LoVo (cell line): ENCODE measurements around the gene BLM.
"Not testable (repeated sequence)": the region's sequence is repeated elsewhere in the genome, so short reads cannot be mapped to it uniquely, and the experiment has no call there.

Experiments used
- DNase-seq: peaks from one replicate; pipeline ENCODE4 v3.0.0-alpha.2; 2016; ENCODE audit warnings: low spot score

The BLM gene

GRCh38 chr15:90822204-90822955, 105.2 kb downstream of the BLM start:
- DNase-seq = no peak

- DNase-seq = peak; percentile 10
Measured at GRCh38 chr15:90823455-90823974, 106.4 kb downstream of the BLM start.

- DNase-seq = not testable (repeated sequence)
Measured at GRCh38 chr15:90825115-90825899, 108.2 kb downstream of the BLM start.

GRCh38 chr15:90826206-90826885, 109.2 kb downstream of the BLM start:
- not testable (repeated sequence) for DNase-seq

- no peak for DNase-seq
Measured at GRCh38 chr15:90826886-90827435, 109.8 kb downstream of the BLM start.

GRCh38 chr15:90828111-90828510, 111.0 kb downstream of the BLM start:
- no peak for DNase-seq

- no peak for DNase-seq
Measured at GRCh38 chr15:90829126-90829525, 112.0 kb downstream of the BLM start.

- DNase-seq = no peak
Measured at GRCh38 chr15:90829942-90830440, 112.8 kb downstream of the BLM start.

GRCh38 chr15:90834626-90835025, 117.5 kb downstream of the BLM start:
- no peak for DNase-seq

GRCh38 chr15:90836296-90836871, 119.2 kb downstream of the BLM start:
- DNase-seq = peak; percentile 31

- DNase-seq = no peak
Measured at GRCh38 chr15:90837094-90837493, 119.9 kb downstream of the BLM start.

GRCh38 chr15:90838139-90838538, 121.0 kb downstream of the BLM start:
- DNase-seq = no peak

- no peak for DNase-seq
Measured at GRCh38 chr15:90838544-90838943, 121.4 kb downstream of the BLM start.

- no peak for DNase-seq
Measured at GRCh38 chr15:90839187-90840071, 122.3 kb downstream of the BLM start.

- no peak for DNase-seq
Measured at GRCh38 chr15:90840157-90840855, 123.2 kb downstream of the BLM start.

- no peak for DNase-seq
Measured at GRCh38 chr15:90840954-90841353, 123.8 kb downstream of the BLM start.

- no peak for DNase-seq
Measured at GRCh38 chr15:90844696-90845095, 127.5 kb downstream of the BLM start.

GRCh38 chr15:90845201-90845949, 128.2 kb downstream of the BLM start:
- peak; percentile 47 for DNase-seq

- not testable (repeated sequence) for DNase-seq
Measured at GRCh38 chr15:90849424-90849823, 132.3 kb downstream of the BLM start.
